ENCODE data around the gene TMEM62.

TMEM62 gene

GRCh38 chr15:43106486-43106829 lies 26.9 kb upstream of the TMEM62 start:
- H2BK120ac ChIP-seq (ENCODE audit: low read depth, low read length), result no peak overlapping the region
- no peak overlapping the region for H2BK5ac ChIP-seq (ENCODE audit: low read depth, low read length, poor library complexity, severe bottlenecking)
- peaks cover 2 to 11% of the 10 kb centered on the region in 2 experiments for H3K36me3 ChIP-seq (ENCODE audit: control insufficient read depth in 1 of 2, insufficient read depth in 2 of 2, low read depth in 1 of 2, low read length in 2 of 2)
- peaks cover 2% of the 10 kb centered on the region for H3K79me1 ChIP-seq (replicated peaks; ENCODE audit: low read length, poor library complexity, severe bottlenecking)
- H3K9me3 ChIP-seq (ENCODE audit: control insufficient read depth, low read length), result no peaks in the 10 kb centered on the region
- no peak overlapping the region for H2AFZ ChIP-seq (ENCODE audit: low read depth, low read length)
- H3K18ac ChIP-seq (ENCODE audit: low read depth in 1 of 2, low read length in 2 of 2), result peak overlapping the region in 1 of 2 experiments; percentile 14
- no peak overlapping the region for H2BK12ac ChIP-seq (ENCODE audit: low read length in 2 of 2)
- H3K14ac ChIP-seq (ENCODE audit: low read length in 2 of 2), result no peak overlapping the region
- H2BK15ac ChIP-seq (ENCODE audit: low read depth, poor library complexity, severe bottlenecking), result no peak overlapping the region
- H3K23ac ChIP-seq (ENCODE audit: low read length in 2 of 2), result no peak overlapping the region
- H3K4me2 ChIP-seq (ENCODE audit: low read length, poor library complexity, severe bottlenecking), result peak overlapping the region; percentile 41
- H4K91ac ChIP-seq (ENCODE audit: low read length), result no peak overlapping the region
- no peak for DNase-seq
- peak overlapping the region; percentile 76 for H3K27ac ChIP-seq (ENCODE audit: low read length, poor library complexity, severe bottlenecking)
- peaks cover 2% of the 10 kb centered on the region for H3K4me1 ChIP-seq (ENCODE audit: control insufficient read depth, insufficient read depth, low read depth, low read length)
- H3K27me3 ChIP-seq (ENCODE audit: control insufficient read depth in 1 of 2, insufficient read depth in 1 of 2, low read length in 2 of 2), result no peaks in the 10 kb centered on the region
- WGBS, result 30% methylated on average over 6 of the region's 7 CpGs
- H3K9ac ChIP-seq (ENCODE audit: low read length), result peak overlapping the region; percentile 99
- peak overlapping the region; percentile 73 to 92 for H3K4me3 ChIP-seq (ENCODE audit: insufficient read depth in 1 of 2, low read depth in 1 of 2, low read length in 2 of 2)
- H4K8ac ChIP-seq (ENCODE audit: low read length), result no peak overlapping the region
- no peak overlapping the region for H3K4ac ChIP-seq (ENCODE audit: low read depth in 1 of 2, low read length in 2 of 2)
- peak overlapping the region; percentile 55 for H2AK5ac ChIP-seq (ENCODE audit: low read length, severe bottlenecking)

- Histone ChIP-seq H2BK15ac (ENCODE audit: low read depth, poor library complexity, severe bottlenecking) (no peak overlapping the region), H3K4ac (ENCODE audit: low read depth in 1 of 2, low read length in 2 of 2) (no peak overlapping the region), H3K9me3 (ENCODE audit: control insufficient read depth, low read length) (no peaks in the 10 kb centered on the region), H3K14ac (ENCODE audit: low read length in 2 of 2) (no peak overlapping the region), H3K27me3 (ENCODE audit: control insufficient read depth in 1 of 2, insufficient read depth in 1 of 2, low read length in 2 of 2) (no peaks in the 10 kb centered on the region), H3K4me1 (ENCODE audit: control insufficient read depth, insufficient read depth, low read depth, low read length) (peaks cover 2% of the 10 kb centered on the region), H3K79me1 (replicated peaks; ENCODE audit: low read length, poor library complexity, severe bottlenecking) (peaks cover 2% of the 10 kb centered on the region), H3K4me3 (ENCODE audit: insufficient read depth in 1 of 2, low read depth in 1 of 2, low read length in 2 of 2) (no peak overlapping the region), H3K36me3 (ENCODE audit: control insufficient read depth in 1 of 2, insufficient read depth in 2 of 2, low read depth in 1 of 2, low read length in 2 of 2) (peaks cover 0 to 3% of the 10 kb centered on the region in 2 experiments), H3K18ac (ENCODE audit: low read depth in 1 of 2, low read length in 2 of 2) (no peak overlapping the region), H3K4me2 (ENCODE audit: low read length, poor library complexity, severe bottlenecking) (no peak overlapping the region), H2BK5ac (ENCODE audit: low read depth, low read length, poor library complexity, severe bottlenecking) (no peak overlapping the region), H4K91ac (ENCODE audit: low read length) (no peak overlapping the region), H3K27ac (ENCODE audit: low read length, poor library complexity, severe bottlenecking) (no peak overlapping the region), H2AFZ (ENCODE audit: low read depth, low read length) (no peak overlapping the region), H3K23ac (ENCODE audit: low read length in 2 of 2) (no peak overlapping the region), H2AK5ac (ENCODE audit: low read length, severe bottlenecking) (no peak overlapping the region), H2BK120ac (ENCODE audit: low read depth, low read length) (no peak overlapping the region), H4K8ac (ENCODE audit: low read length) (no peak overlapping the region), H2BK12ac (ENCODE audit: low read length in 2 of 2) (no peak overlapping the region), H3K9ac (ENCODE audit: low read length) (no peak overlapping the region)
- no peak for DNase-seq
- WGBS, result 100% methylated on average over 1 of the region's 1 CpG
Observed at GRCh38 chr15:43107751-43108150, 25.6 kb upstream of the TMEM62 start.

GRCh38 chr15:43111354-43111753 lies 22.0 kb upstream of the TMEM62 start:
- Histone ChIP-seq H3K27me3 (ENCODE audit: control insufficient read depth in 1 of 2, insufficient read depth in 1 of 2, low read length in 2 of 2) (no peaks in the 10 kb centered on the region), H3K9me3 (ENCODE audit: control insufficient read depth, low read length) (no peaks in the 10 kb centered on the region), H4K8ac (ENCODE audit: low read length) (no peak overlapping the region), H3K4ac (ENCODE audit: low read depth in 1 of 2, low read length in 2 of 2) (no peak overlapping the region), H3K14ac (ENCODE audit: low read length in 2 of 2) (no peak overlapping the region), H3K23ac (ENCODE audit: low read length in 2 of 2) (no peak overlapping the region), H3K4me2 (ENCODE audit: low read length, poor library complexity, severe bottlenecking) (no peak overlapping the region), H3K18ac (ENCODE audit: low read depth in 1 of 2, low read length in 2 of 2) (no peak overlapping the region), H3K27ac (ENCODE audit: low read length, poor library complexity, severe bottlenecking) (no peak overlapping the region), H2BK5ac (ENCODE audit: low read depth, low read length, poor library complexity, severe bottlenecking) (no peak overlapping the region), H3K36me3 (ENCODE audit: control insufficient read depth in 1 of 2, insufficient read depth in 2 of 2, low read depth in 1 of 2, low read length in 2 of 2) (no peaks in the 10 kb centered on the region), H3K4me1 (ENCODE audit: control insufficient read depth, insufficient read depth, low read depth, low read length) (no peaks in the 10 kb centered on the region), H2BK15ac (ENCODE audit: low read depth, poor library complexity, severe bottlenecking) (no peak overlapping the region), H2BK120ac (ENCODE audit: low read depth, low read length) (no peak overlapping the region), H2AFZ (ENCODE audit: low read depth, low read length) (no peak overlapping the region), H3K9ac (ENCODE audit: low read length) (no peak overlapping the region), H2BK12ac (ENCODE audit: low read length in 2 of 2) (no peak overlapping the region), H2AK5ac (ENCODE audit: low read length, severe bottlenecking) (no peak overlapping the region), H3K79me1 (replicated peaks; ENCODE audit: low read length, poor library complexity, severe bottlenecking) (no peaks in the 10 kb centered on the region), H4K91ac (ENCODE audit: low read length) (no peak overlapping the region), H3K4me3 (ENCODE audit: insufficient read depth in 1 of 2, low read depth in 1 of 2, low read length in 2 of 2) (no peak overlapping the region)
- no peak for DNase-seq
- WGBS, result 98% methylated on average over 3 of the region's 3 CpGs

- no peak overlapping the region for H3K4me2 ChIP-seq (ENCODE audit: low read length, poor library complexity, severe bottlenecking)
- H3K4me3 ChIP-seq (ENCODE audit: insufficient read depth in 1 of 2, low read depth in 1 of 2, low read length in 2 of 2), result no peak overlapping the region
- no peak overlapping the region for H3K14ac ChIP-seq (ENCODE audit: low read length in 2 of 2)
- peak overlapping the region; percentile 75 for H3K27ac ChIP-seq (ENCODE audit: low read length, poor library complexity, severe bottlenecking)
- H2BK15ac ChIP-seq (ENCODE audit: low read depth, poor library complexity, severe bottlenecking), result no peak overlapping the region
- no peak overlapping the region for H3K23ac ChIP-seq (ENCODE audit: low read length in 2 of 2)
- no peak overlapping the region for H2BK12ac ChIP-seq (ENCODE audit: low read length in 2 of 2)
- no peak overlapping the region for H4K91ac ChIP-seq (ENCODE audit: low read length)
- no peaks in the 10 kb centered on the region for H3K9me3 ChIP-seq (ENCODE audit: control insufficient read depth, low read length)
- WGBS, result 83% methylated on average over 1 of the region's 1 CpG
- H3K9ac ChIP-seq (ENCODE audit: low read length), result no peak overlapping the region
- H3K4ac ChIP-seq (ENCODE audit: low read depth in 1 of 2, low read length in 2 of 2), result no peak overlapping the region
- no peak overlapping the region for H2AK5ac ChIP-seq (ENCODE audit: low read length, severe bottlenecking)
- peaks cover 4% of the 10 kb centered on the region for H3K4me1 ChIP-seq (ENCODE audit: control insufficient read depth, insufficient read depth, low read depth, low read length)
- H3K27me3 ChIP-seq (ENCODE audit: control insufficient read depth in 1 of 2, insufficient read depth in 1 of 2, low read length in 2 of 2), result no peaks in the 10 kb centered on the region
- no peak overlapping the region for H2BK120ac ChIP-seq (ENCODE audit: low read depth, low read length)
- H2BK5ac ChIP-seq (ENCODE audit: low read depth, low read length, poor library complexity, severe bottlenecking), result no peak overlapping the region
- no peak overlapping the region for H2AFZ ChIP-seq (ENCODE audit: low read depth, low read length)
- no peak for DNase-seq
- no peak overlapping the region for H3K18ac ChIP-seq (ENCODE audit: low read depth in 1 of 2, low read length in 2 of 2)
- no peaks in the 10 kb centered on the region for H3K36me3 ChIP-seq (ENCODE audit: control insufficient read depth in 1 of 2, insufficient read depth in 2 of 2, low read depth in 1 of 2, low read length in 2 of 2)
- no peak overlapping the region for H4K8ac ChIP-seq (ENCODE audit: low read length)
- no peaks in the 10 kb centered on the region for H3K79me1 ChIP-seq (replicated peaks; ENCODE audit: low read length, poor library complexity, severe bottlenecking)
Observed at GRCh38 chr15:43118286-43118685, 15.1 kb upstream of the TMEM62 start.

All from mesenchymal stem cell (in vitro differentiated cells and primary cell).